DOHH2 (cell line): ENCODE data around the gene TTLL7.

Experiments
- H3F3A ChIP-seq: fragments of 200-600 bp; sonication (generic), shearing (Covaris generic); 2 replicates; pipeline ENCODE4 v1.6.0; 2016; ENCODE audit warnings: antibody characterized with exemption, mild to moderate bottlenecking; ENCODE audit not compliant: control insufficient read depth, insufficient read depth
- H3K27ac ChIP-seq: fragments of 200-600 bp; sonication (generic); 2 replicates; pipeline ENCODE4 v1.5.1; 2014; ENCODE audit warnings: low read depth, mild to moderate bottlenecking, low read length, moderate library complexity
- H3K27me3 ChIP-seq: fragments of 200-600 bp; sonication (generic); 2 replicates; pipeline ENCODE4 v1.6.1; 2014; ENCODE audit warnings: mild to moderate bottlenecking, low read length, mixed read lengths; ENCODE audit not compliant: control insufficient read depth
- H3K36me3 ChIP-seq: fragments of 200-600 bp; sonication (generic); 2 replicates; pipeline ENCODE4 v1.6.1; 2014; ENCODE audit warnings: mild to moderate bottlenecking, low read length, moderate library complexity, mixed read lengths; ENCODE audit not compliant: control insufficient read depth
- H3K4me1 ChIP-seq: fragments of 200-600 bp; sonication (generic); 2 replicates; pipeline ENCODE4 v1.6.1; 2014; ENCODE audit warnings: mild to moderate bottlenecking, low read length, mixed read lengths; ENCODE audit not compliant: control insufficient read depth
- H3K4me2 ChIP-seq: fragments of 200-600 bp; sonication (generic); 2 replicates; pipeline ENCODE4 v1.6.0; 2014; ENCODE audit warnings: mild to moderate bottlenecking, low read length, moderate library complexity
- H3K4me3 ChIP-seq: fragments of 200-600 bp; sonication (generic); 2 replicates; pipeline ENCODE4 v1.5.1; 2014; ENCODE audit warnings: mild to moderate bottlenecking, low read length, mixed read lengths
- H3K79me2 ChIP-seq: fragments of 200-600 bp; sonication (generic); 2 replicates; pipeline ENCODE4 v1.6.1; 2014; ENCODE audit warnings: mild to moderate bottlenecking, low read length, mixed read lengths; ENCODE audit not compliant: control insufficient read depth
- H3K9me2 ChIP-seq: fragments of 200-600 bp; sonication (generic); replicated peaks from 2 replicates; pipeline ENCODE4 v1.6.1; 2014; ENCODE audit warnings: mild to moderate bottlenecking, low read length, mixed read lengths; ENCODE audit not compliant: control insufficient read depth
- H3K9me3 ChIP-seq: fragments of 200-600 bp; sonication (generic); 2 replicates; pipeline ENCODE4 v1.6.1; 2014; ENCODE audit warnings: antibody characterized with exemption, low read length, mixed read lengths; ENCODE audit not compliant: control insufficient read depth, insufficient read depth
- H4K20me1 ChIP-seq: fragments of 200-600 bp; sonication (generic); 2 replicates; pipeline ENCODE4 v1.6.0; 2014; ENCODE audit warnings: low read depth, mild to moderate bottlenecking, antibody characterized with exemption, low read length, moderate library complexity; ENCODE audit not compliant: control insufficient read depth, insufficient read depth
- CTCF ChIP-seq: fragments of 200-600 bp; sonication (generic); IDR thresholded peaks from one replicate; pipeline ENCODE4 v1.5.1; 2014; ENCODE audit warnings: antibody characterized with exemption, mild to moderate bottlenecking, low read depth, low read length; ENCODE audit not compliant: poor library complexity, severe bottlenecking
- EZH2phosphoT487 ChIP-seq: fragments of 200-600 bp; sonication (generic); IDR thresholded peaks from 2 replicates; pipeline ENCODE4 v1.6.1; 2017; ENCODE audit warnings: borderline replicate concordance, mild to moderate bottlenecking, antibody characterized with exemption, low read length, moderate library complexity, mixed read lengths

TTLL7 gene

DNA sequence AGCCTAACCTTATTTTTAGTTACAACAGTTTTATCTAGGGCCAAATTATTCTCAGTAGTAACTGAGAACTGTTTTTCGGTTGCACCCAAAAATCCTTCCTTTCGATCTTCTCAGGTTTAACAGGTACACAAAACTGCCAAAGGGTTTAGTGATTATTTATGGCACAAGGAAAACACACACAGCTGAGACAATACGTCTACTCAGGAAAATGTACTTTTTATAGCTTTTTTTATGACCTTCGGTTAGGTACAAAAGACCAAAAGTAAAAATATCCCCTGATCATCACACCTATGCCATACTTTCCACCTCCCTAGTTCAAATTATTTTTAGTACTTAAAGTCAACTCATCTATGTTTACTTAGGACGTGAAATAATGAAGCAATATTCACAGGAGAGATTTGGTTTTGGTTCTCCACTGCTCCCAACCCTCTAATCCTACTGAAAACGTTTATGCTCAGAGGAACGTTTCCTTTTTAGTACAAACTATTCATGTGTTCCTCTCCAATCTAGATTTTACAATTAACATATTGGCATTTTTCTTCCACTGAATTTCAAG, 48.7 kb downstream of the TTLL7 start:
- no peaks in the 10 kb centered on the region for H3K4me1 ChIP-seq
- H3K4me3 ChIP-seq: no peak overlapping the region
- no peaks in the 10 kb centered on the region for H4K20me1 ChIP-seq
- H3K27me3 ChIP-seq: no peaks in the 10 kb centered on the region
- H3K36me3 ChIP-seq: no peaks in the 10 kb centered on the region
- H3K9me2 ChIP-seq: no peaks in the 10 kb centered on the region
- no peaks in the 10 kb centered on the region for H3F3A ChIP-seq
- no peak overlapping the region for H3K4me2 ChIP-seq
- TF ChIP-seq EZH2phosphoT487 (no peak), CTCF (no peak)
- no peaks in the 10 kb centered on the region for H3K9me3 ChIP-seq
- H3K79me2 ChIP-seq: no peaks in the 10 kb centered on the region
- no peak overlapping the region for H3K27ac ChIP-seq

- Histone ChIP-seq H3K79me2 (no peaks in the 10 kb centered on the region), H3K4me1 (no peaks in the 10 kb centered on the region), H3K4me3 (no peak overlapping the region), H3K36me3 (no peaks in the 10 kb centered on the region), H3K4me2 (no peak overlapping the region), H4K20me1 (no peaks in the 10 kb centered on the region), H3K9me3 (peaks cover 3% of the 10 kb centered on the region; the same call in 1 of the 2 replicates), H3K27ac (no peak overlapping the region), H3K27me3 (no peaks in the 10 kb centered on the region), H3K9me2 (no peaks in the 10 kb centered on the region), H3F3A (no peaks in the 10 kb centered on the region)
- no peak for TF ChIP-seq EZH2phosphoT487
- no peak for TF ChIP-seq CTCF
Measured at GRCh38 chr1:83942914-83943313, 56.0 kb downstream of the TTLL7 start.

DNA sequence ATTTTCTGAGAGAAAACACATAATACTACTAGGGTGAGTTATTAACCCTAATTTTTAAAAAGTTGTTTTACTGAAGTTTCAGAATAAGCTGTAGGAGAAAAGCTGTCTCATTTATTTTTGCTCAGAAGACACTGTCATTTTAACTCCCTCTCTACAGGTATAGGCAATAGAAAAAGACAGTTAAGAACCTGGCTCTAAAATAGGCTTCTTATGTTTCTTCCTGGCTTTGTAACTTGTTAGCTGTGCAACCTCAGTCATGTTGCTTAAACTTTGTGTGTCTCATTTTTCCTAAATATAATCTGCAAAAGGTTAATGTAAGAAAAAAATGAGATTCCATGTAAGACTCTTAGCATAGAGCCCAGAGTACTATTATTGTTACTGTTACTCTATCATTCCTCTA, 64.4 kb downstream of the TTLL7 start:
- no peaks in the 10 kb centered on the region for H3K79me2 ChIP-seq
- H3K4me1 ChIP-seq: no peaks in the 10 kb centered on the region
- no peaks in the 10 kb centered on the region for H4K20me1 ChIP-seq
- no peak overlapping the region for H3K4me2 ChIP-seq
- H3F3A ChIP-seq: no peaks in the 10 kb centered on the region
- no peaks in the 10 kb centered on the region for H3K36me3 ChIP-seq
- TF ChIP-seq EZH2phosphoT487: no peak
- TF ChIP-seq CTCF: no peak
- no peaks in the 10 kb centered on the region for H3K27me3 ChIP-seq
- H3K27ac ChIP-seq: no peak overlapping the region
- no peak overlapping the region for H3K4me3 ChIP-seq
- H3K9me2 ChIP-seq: no peaks in the 10 kb centered on the region
- H3K9me3 ChIP-seq: no peaks in the 10 kb centered on the region

GRCh38 chr1:83932693-83933092, 66.2 kb downstream of the TTLL7 start:
- no peak overlapping the region for H3K27ac ChIP-seq
- H3K4me2 ChIP-seq: no peak overlapping the region
- H3K36me3 ChIP-seq: no peaks in the 10 kb centered on the region
- H3K79me2 ChIP-seq: no peaks in the 10 kb centered on the region
- H3K4me1 ChIP-seq: no peaks in the 10 kb centered on the region
- no peaks in the 10 kb centered on the region for H4K20me1 ChIP-seq
- H3F3A ChIP-seq: no peaks in the 10 kb centered on the region
- H3K27me3 ChIP-seq: no peaks in the 10 kb centered on the region
- no peaks in the 10 kb centered on the region for H3K9me3 ChIP-seq
- no peaks in the 10 kb centered on the region for H3K9me2 ChIP-seq
- no peak overlapping the region for H3K4me3 ChIP-seq
- TF ChIP-seq CTCF: no peak
- no peak for TF ChIP-seq EZH2phosphoT487
